WTC11 (cell line): Measurements from ENCODE around the gene ADAD2. TPM values are rescaled to one million over a fixed set of nuclear protein-coding genes. Genes with fewer than 3 reads are reported as not detected.

Experiments used
- ATAC-seq: fragments of 200-7000 bp; cut with Tn5 transposase; 2 replicates; pipeline ENCODE4 v1.10.0; 2021; ENCODE audit warnings: mild to moderate bottlenecking, moderate library complexity
- CTCF ChIA-PET: fragments of 300-600 bp; sonication (Branson Sonifier 250); formaldehyde crosslinking; loops from one replicate; lab custom pipeline; 2021; ENCODE audit warnings: antibody characterized with exemption; lab: Charles Lee
- POLR2A ChIA-PET: fragments of 350-600 bp; sonication (Branson Sonifier 250); formaldehyde crosslinking; loops from one replicate; lab custom pipeline; 2021; ENCODE audit warnings: antibody characterized with exemption; lab: Charles Lee
- DNase-seq: peaks from one replicate; pipeline ENCODE4 v3.0.0; 2021; ENCODE audit warnings: low spot score
- H3K27ac Mint-ChIP-seq: 2 replicates; pipeline ENCODE4 v1.8.0; 2021; ENCODE audit warnings: mixed read lengths
- H3K27me3 Mint-ChIP-seq: 2 replicates; pipeline ENCODE4 v1.8.0; 2021; ENCODE audit warnings: low read depth, mild to moderate bottlenecking, moderate library complexity, mixed read lengths
- H3K36me3 Mint-ChIP-seq: 2 replicates; pipeline ENCODE4 v1.8.0; 2021; ENCODE audit warnings: mixed read lengths
- H3K4me1 Mint-ChIP-seq: 2 replicates; pipeline ENCODE4 v1.8.0; 2022; ENCODE audit warnings: mixed read lengths
- H3K4me3 Mint-ChIP-seq: 2 replicates; pipeline ENCODE4 v1.8.0; 2021; ENCODE audit warnings: mild to moderate bottlenecking, moderate library complexity, mixed read lengths
- H3K9me3 Mint-ChIP-seq: 2 replicates; pipeline ENCODE4 v1.8.0; 2021; ENCODE audit warnings: mixed read lengths
- ETV6 ChIP-seq: sonication (generic); formaldehyde crosslinking; IDR thresholded peaks from 2 replicates; pipeline ENCODE4 v1.8.1; 2022; ENCODE audit warnings: mild to moderate bottlenecking, missing genetic modification reagents
- GABPB1 ChIP-seq: sonication (generic); formaldehyde crosslinking; IDR thresholded peaks from 2 replicates; pipeline ENCODE4 v1.8.1; 2023; ENCODE audit warnings: mild to moderate bottlenecking, missing genetic modification reagents
- GRHL2 ChIP-seq: fragments of 250-450 bp; sonication (Bioruptor Pico); IDR thresholded peaks from 2 replicates; pipeline ENCODE4 v1.8.0; 2022; ENCODE audit warnings: mild to moderate bottlenecking, moderate library complexity; ENCODE audit not compliant: insufficient replicate concordance, severe bottlenecking
- GTF2I ChIP-seq: fragments of 250-450 bp; sonication (Bioruptor Pico); conservative IDR thresholded peaks from 2 replicates; pipeline ENCODE4 v1.4.0; 2021; ENCODE audit warnings: mild to moderate bottlenecking
- JAZF1 ChIP-seq: fragments of 250-450 bp; sonication (Bioruptor Pico); IDR thresholded peaks from 2 replicates; pipeline ENCODE4 v1.9.0; 2021; ENCODE audit warnings: moderate library complexity, mild to moderate bottlenecking, inconsistent platforms
- MXD4 ChIP-seq: fragments of 250-450 bp; sonication (Bioruptor Pico); IDR thresholded peaks from 2 replicates; pipeline ENCODE4 v1.8.0; 2021; ENCODE audit warnings: mild to moderate bottlenecking, moderate library complexity, borderline replicate concordance
- NFYB ChIP-seq: sonication (generic); formaldehyde crosslinking; conservative IDR thresholded peaks from 2 replicates; pipeline ENCODE4 v1.8.0; 2022; ENCODE audit warnings: low read depth, missing genetic modification reagents
- NR3C1 ChIP-seq: sonication (generic); formaldehyde crosslinking; conservative IDR thresholded peaks from 2 replicates; pipeline ENCODE4 v1.8.1; 2023; ENCODE audit warnings: low read depth, mild to moderate bottlenecking, missing genetic modification reagents
- PRRX2 ChIP-seq: fragments of 250-450 bp; sonication (Bioruptor Pico); IDR thresholded peaks from 2 replicates; pipeline ENCODE4 v1.8.0; 2021; ENCODE audit warnings: mild to moderate bottlenecking
- ZNF121 ChIP-seq: sonication (generic); formaldehyde crosslinking; IDR thresholded peaks from 2 replicates; pipeline ENCODE4 v1.8.0; 2023; ENCODE audit warnings: missing genetic modification reagents
- ZNF671 ChIP-seq: fragments of 250-450 bp; sonication (Bioruptor Pico); IDR thresholded peaks from 2 replicates; pipeline ENCODE4 v1.8.0; 2021; ENCODE audit warnings: mild to moderate bottlenecking
- total RNA-seq: library from RNA; stranded (reverse); gene quantifications from 3 replicates; pipeline ENCODE4 v1.2.3, GENCODE V29; 2021
- TF ChIP-seq, protein P1 (sequence below): sonication (generic); formaldehyde crosslinking; IDR thresholded peaks from 2 replicates; pipeline ENCODE4 v1.8.1; 2022; ENCODE audit warnings: missing genetic modification reagents, borderline replicate concordance
- TF ChIP-seq, protein P2 (sequence below): fragments of 250-450 bp; sonication (Bioruptor Pico); conservative IDR thresholded peaks from 2 replicates; pipeline ENCODE4 v1.9.0; 2021; ENCODE audit warnings: mild to moderate bottlenecking
- TF ChIP-seq, protein P3 (sequence below): fragments of 250-450 bp; sonication (Bioruptor Pico); IDR thresholded peaks from 2 replicates; pipeline ENCODE4 v1.8.0; 2021; ENCODE audit warnings: mild to moderate bottlenecking
- TF ChIP-seq, protein P4 (sequence below): fragments of 250-450 bp; sonication (Bioruptor Pico); IDR thresholded peaks from 2 replicates; pipeline ENCODE4 v2.1.2; 2022; ENCODE audit warnings: mild to moderate bottlenecking, moderate library complexity
- TF ChIP-seq, protein P5 (sequence below): sonication (generic); formaldehyde crosslinking; IDR thresholded peaks from 2 replicates; pipeline ENCODE4 v1.8.1; 2023; ENCODE audit warnings: mild to moderate bottlenecking, missing genetic modification reagents, moderate library complexity
- TF ChIP-seq, protein P6 (sequence below): fragments of 250-450 bp; sonication (Bioruptor Pico); IDR thresholded peaks from 2 replicates; pipeline ENCODE4 v1.9.0; 2021; ENCODE audit warnings: mild to moderate bottlenecking
- TF ChIP-seq, protein P7 (sequence below): sonication (generic); formaldehyde crosslinking; IDR thresholded peaks from 2 replicates; pipeline ENCODE4 v1.8.1; 2023; ENCODE audit warnings: mild to moderate bottlenecking, missing genetic modification reagents, moderate library complexity

Gene ADAD2
- total RNA-seq, 1 experiment from 2014 or later = 1.6 TPM

DNA sequence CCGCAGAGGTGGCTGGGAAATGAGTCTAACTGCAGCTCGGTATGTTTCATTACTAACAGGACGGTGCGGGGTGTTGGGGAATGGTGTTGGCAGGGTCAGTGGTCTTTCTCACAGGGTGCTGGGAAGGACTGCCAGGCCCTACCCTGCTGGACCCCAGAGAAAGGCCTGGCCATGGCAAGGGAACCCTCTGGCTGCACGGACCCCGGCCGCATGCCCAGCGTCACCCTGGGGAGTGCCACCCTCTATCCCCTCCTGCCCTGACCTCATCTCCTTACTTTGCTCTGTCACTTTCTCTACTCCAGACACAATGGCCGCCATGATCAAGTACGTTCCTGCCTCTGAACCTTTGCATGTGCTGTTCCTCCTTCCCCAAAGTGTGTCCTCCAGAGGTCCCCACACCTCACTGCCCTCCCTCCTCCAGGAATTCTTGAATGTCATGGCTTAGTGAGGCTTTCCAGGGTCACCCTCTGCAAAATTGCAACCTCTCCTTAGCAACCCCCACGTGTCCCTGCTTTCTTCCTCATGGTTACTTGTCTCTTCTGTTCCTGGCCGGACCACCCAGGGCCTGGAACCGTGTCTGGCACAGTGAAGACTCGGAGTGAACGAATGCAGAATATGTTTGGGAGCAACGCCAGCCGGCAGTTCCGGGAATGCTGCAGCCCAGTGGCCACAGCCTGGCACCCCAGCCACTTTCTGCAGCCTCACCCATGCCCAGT is 15.2 kb downstream of the ADAD2 start:
- Mint-ChIP-seq H3K36me3 (no peaks in the 10 kb centered on the region), H3K27me3 (no peaks in the 10 kb centered on the region), H3K9me3 (peaks cover 6% of the 10 kb centered on the region; the same call in 1 of the 2 replicates), H3K4me1 (peaks cover 4% of the 10 kb centered on the region), H3K27ac (no peak overlapping the region), H3K4me3 (no peak overlapping the region)
- no peak for DNase-seq
- ChIA-PET CTCF (no interaction called here), POLR2A (no interaction called here)
- TF ChIP-seq GRHL2 (CRISPR knock-in tag) = no peak
- TF ChIP-seq, protein P1, sequence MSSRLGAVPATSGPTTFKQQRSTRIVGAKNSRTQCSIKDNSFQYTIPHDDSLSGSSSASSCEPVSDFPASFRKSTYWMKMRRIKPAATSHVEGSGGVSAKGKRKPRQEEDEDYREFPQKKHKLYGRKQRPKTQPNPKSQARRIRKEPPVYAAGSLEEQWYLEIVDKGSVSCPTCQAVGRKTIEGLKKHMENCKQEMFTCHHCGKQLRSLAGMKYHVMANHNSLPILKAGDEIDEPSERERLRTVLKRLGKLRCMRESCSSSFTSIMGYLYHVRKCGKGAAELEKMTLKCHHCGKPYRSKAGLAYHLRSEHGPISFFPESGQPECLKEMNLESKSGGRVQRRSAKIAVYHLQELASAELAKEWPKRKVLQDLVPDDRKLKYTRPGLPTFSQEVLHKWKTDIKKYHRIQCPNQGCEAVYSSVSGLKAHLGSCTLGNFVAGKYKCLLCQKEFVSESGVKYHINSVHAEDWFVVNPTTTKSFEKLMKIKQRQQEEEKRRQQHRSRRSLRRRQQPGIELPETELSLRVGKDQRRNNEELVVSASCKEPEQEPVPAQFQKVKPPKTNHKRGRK (CRISPR knock-in tag) = no peak
- TF ChIP-seq GTF2I (CRISPR knock-in tag) = no peak
- ATAC-seq = no peak

DNA sequence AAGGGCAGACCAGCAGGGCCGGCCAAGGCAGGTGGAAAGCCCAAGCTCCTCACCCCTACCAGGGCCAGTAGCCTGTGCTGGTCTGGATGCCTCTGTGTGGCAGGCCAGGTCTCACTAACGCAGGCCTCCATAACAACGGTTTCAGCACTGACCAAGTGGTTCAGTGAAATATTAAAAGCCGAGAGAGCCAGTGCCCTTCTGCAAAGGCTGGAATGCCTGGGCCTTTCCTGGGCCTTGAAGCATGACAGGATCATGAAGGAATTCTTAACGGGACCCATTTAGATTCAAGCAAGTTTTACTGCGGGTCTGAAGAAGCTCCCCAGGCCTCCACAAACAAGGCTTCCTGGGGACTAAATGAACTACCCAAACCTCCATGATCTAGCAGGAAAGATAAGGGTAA is 16.3 kb downstream of the ADAD2 start:
- H3K4me3 Mint-ChIP-seq = no peak overlapping the region
- no peak overlapping the region for H3K27ac Mint-ChIP-seq
- ATAC-seq = no peak
- ChIA-PET POLR2A (no interaction called here), CTCF (interaction anchor here (0.9 to 1.4 kb wide), 4 partner anchors 12 to 101 kb away, joined by 4 to 14 read pairs (median 5); partner anchors contain the start of gene TAF1C)
- H3K27me3 Mint-ChIP-seq = no peaks in the 10 kb centered on the region
- no peaks in the 10 kb centered on the region for H3K36me3 Mint-ChIP-seq
- H3K9me3 Mint-ChIP-seq = peaks cover 6% of the 10 kb centered on the region; the same call in 1 of the 2 replicates
- peaks cover 4% of the 10 kb centered on the region for H3K4me1 Mint-ChIP-seq
- TF ChIP-seq, protein P2, sequence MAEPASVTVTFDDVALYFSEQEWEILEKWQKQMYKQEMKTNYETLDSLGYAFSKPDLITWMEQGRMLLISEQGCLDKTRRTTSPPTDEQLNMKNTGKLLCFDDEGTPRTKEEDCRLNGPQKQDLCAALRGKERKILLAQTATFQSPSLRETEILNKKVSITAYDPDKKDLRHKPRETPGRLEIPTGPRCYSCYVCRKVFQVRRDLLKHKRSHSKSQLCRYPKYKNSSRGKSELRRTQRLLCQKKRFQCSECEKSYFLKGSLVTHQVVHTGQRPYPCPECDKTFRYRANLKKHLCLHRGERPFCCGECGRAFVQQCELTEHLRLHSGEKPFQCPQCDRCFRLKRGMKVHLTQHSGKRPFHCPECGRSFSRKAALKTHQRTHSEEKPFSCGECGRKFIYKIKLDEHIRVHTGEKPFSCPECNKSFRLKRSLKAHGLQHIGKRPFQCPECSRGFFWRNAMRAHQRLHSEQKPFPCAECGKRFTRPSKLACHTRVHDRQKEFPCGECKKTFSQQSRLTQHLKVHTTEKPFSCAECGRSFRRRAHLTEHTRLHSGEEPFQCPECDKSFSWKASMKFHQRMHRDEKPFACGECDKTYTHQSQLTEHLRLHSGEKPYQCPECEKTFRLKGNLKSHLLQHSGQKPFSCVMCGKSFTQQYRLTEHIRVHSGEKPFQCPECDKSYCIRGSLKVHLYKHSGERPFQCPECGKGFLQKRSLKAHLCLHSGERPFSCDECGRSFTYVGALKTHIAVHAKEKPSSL (CRISPR knock-in tag) = no peak
- TF ChIP-seq ZNF121 = no peak
- no peak for TF ChIP-seq NFYB
- TF ChIP-seq ZNF671 (CRISPR knock-in tag) = no peak
- TF ChIP-seq, protein P3, sequence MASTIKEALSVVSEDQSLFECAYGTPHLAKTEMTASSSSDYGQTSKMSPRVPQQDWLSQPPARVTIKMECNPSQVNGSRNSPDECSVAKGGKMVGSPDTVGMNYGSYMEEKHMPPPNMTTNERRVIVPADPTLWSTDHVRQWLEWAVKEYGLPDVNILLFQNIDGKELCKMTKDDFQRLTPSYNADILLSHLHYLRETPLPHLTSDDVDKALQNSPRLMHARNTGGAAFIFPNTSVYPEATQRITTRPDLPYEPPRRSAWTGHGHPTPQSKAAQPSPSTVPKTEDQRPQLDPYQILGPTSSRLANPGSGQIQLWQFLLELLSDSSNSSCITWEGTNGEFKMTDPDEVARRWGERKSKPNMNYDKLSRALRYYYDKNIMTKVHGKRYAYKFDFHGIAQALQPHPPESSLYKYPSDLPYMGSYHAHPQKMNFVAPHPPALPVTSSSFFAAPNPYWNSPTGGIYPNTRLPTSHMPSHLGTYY (CRISPR knock-in tag) = no peak
- TF ChIP-seq, protein P4, sequence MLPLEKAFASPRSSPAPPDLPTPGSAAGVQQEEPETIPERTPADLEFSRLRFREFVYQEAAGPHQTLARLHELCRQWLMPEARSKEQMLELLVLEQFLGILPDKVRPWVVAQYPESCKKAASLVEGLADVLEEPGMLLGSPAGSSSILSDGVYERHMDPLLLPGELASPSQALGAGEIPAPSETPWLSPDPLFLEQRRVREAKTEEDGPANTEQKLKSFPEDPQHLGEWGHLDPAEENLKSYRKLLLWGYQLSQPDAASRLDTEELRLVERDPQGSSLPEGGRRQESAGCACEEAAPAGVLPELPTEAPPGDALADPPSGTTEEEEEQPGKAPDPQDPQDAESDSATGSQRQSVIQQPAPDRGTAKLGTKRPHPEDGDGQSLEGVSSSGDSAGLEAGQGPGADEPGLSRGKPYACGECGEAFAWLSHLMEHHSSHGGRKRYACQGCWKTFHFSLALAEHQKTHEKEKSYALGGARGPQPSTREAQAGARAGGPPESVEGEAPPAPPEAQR (CRISPR knock-in tag) = no peak
- TF ChIP-seq, protein P5, sequence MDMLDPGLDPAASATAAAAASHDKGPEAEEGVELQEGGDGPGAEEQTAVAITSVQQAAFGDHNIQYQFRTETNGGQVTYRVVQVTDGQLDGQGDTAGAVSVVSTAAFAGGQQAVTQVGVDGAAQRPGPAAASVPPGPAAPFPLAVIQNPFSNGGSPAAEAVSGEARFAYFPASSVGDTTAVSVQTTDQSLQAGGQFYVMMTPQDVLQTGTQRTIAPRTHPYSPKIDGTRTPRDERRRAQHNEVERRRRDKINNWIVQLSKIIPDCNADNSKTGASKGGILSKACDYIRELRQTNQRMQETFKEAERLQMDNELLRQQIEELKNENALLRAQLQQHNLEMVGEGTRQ = no peak
- TF ChIP-seq, protein P6, sequence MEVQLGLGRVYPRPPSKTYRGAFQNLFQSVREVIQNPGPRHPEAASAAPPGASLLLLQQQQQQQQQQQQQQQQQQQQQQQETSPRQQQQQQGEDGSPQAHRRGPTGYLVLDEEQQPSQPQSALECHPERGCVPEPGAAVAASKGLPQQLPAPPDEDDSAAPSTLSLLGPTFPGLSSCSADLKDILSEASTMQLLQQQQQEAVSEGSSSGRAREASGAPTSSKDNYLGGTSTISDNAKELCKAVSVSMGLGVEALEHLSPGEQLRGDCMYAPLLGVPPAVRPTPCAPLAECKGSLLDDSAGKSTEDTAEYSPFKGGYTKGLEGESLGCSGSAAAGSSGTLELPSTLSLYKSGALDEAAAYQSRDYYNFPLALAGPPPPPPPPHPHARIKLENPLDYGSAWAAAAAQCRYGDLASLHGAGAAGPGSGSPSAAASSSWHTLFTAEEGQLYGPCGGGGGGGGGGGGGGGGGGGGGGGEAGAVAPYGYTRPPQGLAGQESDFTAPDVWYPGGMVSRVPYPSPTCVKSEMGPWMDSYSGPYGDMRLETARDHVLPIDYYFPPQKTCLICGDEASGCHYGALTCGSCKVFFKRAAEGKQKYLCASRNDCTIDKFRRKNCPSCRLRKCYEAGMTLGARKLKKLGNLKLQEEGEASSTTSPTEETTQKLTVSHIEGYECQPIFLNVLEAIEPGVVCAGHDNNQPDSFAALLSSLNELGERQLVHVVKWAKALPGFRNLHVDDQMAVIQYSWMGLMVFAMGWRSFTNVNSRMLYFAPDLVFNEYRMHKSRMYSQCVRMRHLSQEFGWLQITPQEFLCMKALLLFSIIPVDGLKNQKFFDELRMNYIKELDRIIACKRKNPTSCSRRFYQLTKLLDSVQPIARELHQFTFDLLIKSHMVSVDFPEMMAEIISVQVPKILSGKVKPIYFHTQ (CRISPR knock-in tag) = no peak
- no peak for TF ChIP-seq JAZF1
- no peak for TF ChIP-seq GABPB1 (CRISPR knock-in tag)
- no peak for TF ChIP-seq NR3C1
- TF ChIP-seq, protein P7, sequence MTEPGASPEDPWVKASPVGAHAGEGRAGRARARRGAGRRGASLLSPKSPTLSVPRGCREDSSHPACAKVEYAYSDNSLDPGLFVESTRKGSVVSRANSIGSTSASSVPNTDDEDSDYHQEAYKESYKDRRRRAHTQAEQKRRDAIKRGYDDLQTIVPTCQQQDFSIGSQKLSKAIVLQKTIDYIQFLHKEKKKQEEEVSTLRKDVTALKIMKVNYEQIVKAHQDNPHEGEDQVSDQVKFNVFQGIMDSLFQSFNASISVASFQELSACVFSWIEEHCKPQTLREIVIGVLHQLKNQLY (CRISPR knock-in tag) = no peak
- TF ChIP-seq ETV6 (CRISPR knock-in tag) = no peak
- TF ChIP-seq MXD4 (CRISPR knock-in tag) = no peak
- no peak for TF ChIP-seq PRRX2 (CRISPR knock-in tag)
- TF ChIP-seq, all 79 proteins: peak for 0
- DNase-seq = no peak
